Stimulated activated CD8-positive, alpha-beta memory T cell treated with anti-CD3 and anti-CD28 coated beads, Interleukin-4, amount 100 ng/mL, for 48 hours (primary cell): ENCODE data around the gene PTGES3L.

Experiments
- DNase-seq: peaks from one replicate; pipeline ENCODE4 v3.0.0-alpha.2; 2020

Gene PTGES3L

GRCh38 chr17:42979511-42980273 lies at the start of gene PTGES3L:
PTGES3L (minus strand) TSS chr17:42980080; CDS start chr17:42980053, 27 bp downstream.
- peak; percentile 50 for DNase-seq

GRCh38 chr17:43028221-43028861 lies 48.5 kb upstream of the PTGES3L start:
- DNase-seq, result no peak

GRCh38 chr17:43027091-43028032 lies 47.5 kb upstream of the PTGES3L start:
- DNase-seq, result no peak

GRCh38 chr17:43026595-43026994 lies 46.7 kb upstream of the PTGES3L start:
- DNase-seq, result no peak

GRCh38 chr17:43025766-43026537 lies 46.1 kb upstream of the PTGES3L start:
- no peak for DNase-seq

GRCh38 chr17:43025290-43025657 lies 45.4 kb upstream of the PTGES3L start:
- no peak for DNase-seq

- DNase-seq, result peak; percentile 89
Measured at GRCh38 chr17:43024407-43025289, 44.8 kb upstream of the PTGES3L start, which contains the start of gene RND2. RND2 (plus strand) TSS chr17:43025231; CDS start chr17:43025348, 117 bp downstream.

- peak; percentile 79 for DNase-seq
Measured at GRCh38 chr17:43021741-43022512, 42.0 kb upstream of the PTGES3L start, which contains the start of gene VAT1. VAT1 (minus strand) TSS chr17:43022385; CDS start chr17:43022322, 63 bp downstream.

GRCh38 chr17:43020789-43021740 lies 41.2 kb upstream of the PTGES3L start:
- DNase-seq, result no peak

- no peak for DNase-seq
Measured at GRCh38 chr17:43020030-43020621, 40.2 kb upstream of the PTGES3L start.

GRCh38 chr17:43019418-43019817 lies 39.5 kb upstream of the PTGES3L start:
- no peak for DNase-seq

- no peak for DNase-seq
Measured at GRCh38 chr17:43018932-43019331, 39.1 kb upstream of the PTGES3L start.

- no peak for DNase-seq
Measured at GRCh38 chr17:43018008-43018853, 38.4 kb upstream of the PTGES3L start.

- DNase-seq, result no peak
Measured at GRCh38 chr17:43016216-43016615, 36.3 kb upstream of the PTGES3L start.

- DNase-seq, result no peak
Measured at GRCh38 chr17:43015579-43015978, 35.7 kb upstream of the PTGES3L start.

GRCh38 chr17:43014649-43015542 lies 35.0 kb upstream of the PTGES3L start:
- DNase-seq, result no peak
